ENCODE results near the gene VAV2.

The VAV2 gene

GRCh38 chr9:134010310-134011173 is 18.4 kb upstream of the VAV2 start:
- no peak for TF ChIP-seq CTCF (IDR thresholded peaks at IDR 0.05; ENCODE audit: low read depth, low read length)
- H3K4me3 ChIP-seq (ENCODE audit: low read depth, low read length), result no peak overlapping the region

GRCh38 chr9:134007571-134007970 is 15.4 kb upstream of the VAV2 start:
- H3K4me3 ChIP-seq (ENCODE audit: low read depth, low read length), result no peak overlapping the region
- TF ChIP-seq CTCF (IDR thresholded peaks at IDR 0.05; ENCODE audit: low read depth, low read length), result no peak

- TF ChIP-seq CTCF (IDR thresholded peaks at IDR 0.05; ENCODE audit: low read depth, low read length), result no peak
- no peak overlapping the region for H3K4me3 ChIP-seq (ENCODE audit: low read depth, low read length)
Measured at GRCh38 chr9:134007150-134007549, 15.0 kb upstream of the VAV2 start.

- no peak for TF ChIP-seq CTCF (IDR thresholded peaks at IDR 0.05; ENCODE audit: low read depth, low read length)
- H3K4me3 ChIP-seq (ENCODE audit: low read depth, low read length), result no peak overlapping the region
Measured at GRCh38 chr9:134005381-134005780, 13.3 kb upstream of the VAV2 start.

- H3K4me3 ChIP-seq (ENCODE audit: low read depth, low read length), result no peak overlapping the region
- TF ChIP-seq CTCF (IDR thresholded peaks at IDR 0.05; ENCODE audit: low read depth, low read length), result no peak
Measured at GRCh38 chr9:134004881-134005280, 12.8 kb upstream of the VAV2 start.

GRCh38 chr9:134004131-134004873 is 12.2 kb upstream of the VAV2 start:
- TF ChIP-seq CTCF (IDR thresholded peaks at IDR 0.05; ENCODE audit: low read depth, low read length), result no peak
- no peak overlapping the region for H3K4me3 ChIP-seq (ENCODE audit: low read depth, low read length)

- TF ChIP-seq CTCF (IDR thresholded peaks at IDR 0.05; ENCODE audit: low read depth, low read length), result no peak
- H3K4me3 ChIP-seq (ENCODE audit: low read depth, low read length), result no peak overlapping the region
Measured at GRCh38 chr9:134003237-134003636, 11.1 kb upstream of the VAV2 start.
